ENCODE data around the gene MGLL. TPM values are rescaled to one million over a fixed set of nuclear protein-coding genes. Genes with fewer than 3 reads are reported as not detected.

MGLL gene
- total RNA-seq, 3 donors from 2014 or later, result 212 to 515 (median 221) TPM

- peaks cover 38% of the 10 kb centered on the region for H3K4me1 ChIP-seq (ENCODE audit: low read depth)
- ATAC-seq (no peak), DNase-seq (no peak)
- no peaks in the 10 kb centered on the region for H3K9me3 ChIP-seq
- TF ChIP-seq, protein P1, sequence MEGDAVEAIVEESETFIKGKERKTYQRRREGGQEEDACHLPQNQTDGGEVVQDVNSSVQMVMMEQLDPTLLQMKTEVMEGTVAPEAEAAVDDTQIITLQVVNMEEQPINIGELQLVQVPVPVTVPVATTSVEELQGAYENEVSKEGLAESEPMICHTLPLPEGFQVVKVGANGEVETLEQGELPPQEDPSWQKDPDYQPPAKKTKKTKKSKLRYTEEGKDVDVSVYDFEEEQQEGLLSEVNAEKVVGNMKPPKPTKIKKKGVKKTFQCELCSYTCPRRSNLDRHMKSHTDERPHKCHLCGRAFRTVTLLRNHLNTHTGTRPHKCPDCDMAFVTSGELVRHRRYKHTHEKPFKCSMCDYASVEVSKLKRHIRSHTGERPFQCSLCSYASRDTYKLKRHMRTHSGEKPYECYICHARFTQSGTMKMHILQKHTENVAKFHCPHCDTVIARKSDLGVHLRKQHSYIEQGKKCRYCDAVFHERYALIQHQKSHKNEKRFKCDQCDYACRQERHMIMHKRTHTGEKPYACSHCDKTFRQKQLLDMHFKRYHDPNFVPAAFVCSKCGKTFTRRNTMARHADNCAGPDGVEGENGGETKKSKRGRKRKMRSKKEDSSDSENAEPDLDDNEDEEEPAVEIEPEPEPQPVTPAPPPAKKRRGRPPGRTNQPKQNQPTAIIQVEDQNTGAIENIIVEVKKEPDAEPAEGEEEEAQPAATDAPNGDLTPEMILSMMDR (IDR thresholded peaks at IDR 0.05), result no peak
- H3K4me3 ChIP-seq, result no peak overlapping the region
- intact Hi-C loops (cut with DNase I, micrococcal nuclease), result no loop called here
- H3K36me3 ChIP-seq (ENCODE audit: low read depth), result no peaks in the 10 kb centered on the region
These were observed 71.9 kb downstream of the MGLL start for GRCh38 chr3:127750226-127751031.

DNA sequence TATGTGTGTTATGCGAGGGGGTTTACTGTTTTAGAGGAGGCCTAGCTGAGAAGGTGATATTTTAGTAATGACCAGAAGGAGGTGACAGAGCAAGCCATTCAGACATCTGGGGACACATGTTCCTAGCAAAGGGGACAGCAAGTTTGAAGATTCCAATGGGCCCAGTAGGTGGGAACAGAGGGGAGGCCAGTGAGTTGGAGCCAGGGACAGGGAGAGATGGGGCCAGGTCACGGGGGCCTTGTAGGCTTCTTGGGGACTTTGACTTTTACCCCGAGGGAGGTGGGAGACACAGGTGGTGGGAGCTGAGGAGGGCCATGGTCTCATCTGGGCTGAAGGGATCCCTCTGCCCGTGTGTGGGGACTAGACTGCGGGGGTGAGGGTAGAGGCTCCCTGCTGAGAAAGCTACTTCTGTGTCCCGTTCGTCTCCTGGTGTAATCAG is 72.5 kb downstream of the MGLL start:
- Histone ChIP-seq H3K4me1 (ENCODE audit: low read depth) (peaks cover 38% of the 10 kb centered on the region), H3K9me3 (no peaks in the 10 kb centered on the region), H3K36me3 (ENCODE audit: low read depth) (no peaks in the 10 kb centered on the region), H3K4me3 (no peak overlapping the region)
- TF ChIP-seq, protein P1 (IDR thresholded peaks at IDR 0.05), result no peak
- no peak for ATAC-seq
- intact Hi-C loops (cut with DNase I, micrococcal nuclease), result no loop called here
- DNase-seq, result no peak

- no peak overlapping the region for H3K4me3 ChIP-seq
- peaks cover 38% of the 10 kb centered on the region for H3K4me1 ChIP-seq (ENCODE audit: low read depth)
- DNase-seq (no peak), ATAC-seq (no peak)
- TF ChIP-seq, protein P1 (IDR thresholded peaks at IDR 0.05), result no peak
- no peaks in the 10 kb centered on the region for H3K36me3 ChIP-seq (ENCODE audit: low read depth)
- H3K9me3 ChIP-seq, result no peaks in the 10 kb centered on the region
- intact Hi-C loops (cut with DNase I, micrococcal nuclease), result no loop called here
These were observed 73.0 kb downstream of the MGLL start for GRCh38 chr3:127749361-127749760.

DNA sequence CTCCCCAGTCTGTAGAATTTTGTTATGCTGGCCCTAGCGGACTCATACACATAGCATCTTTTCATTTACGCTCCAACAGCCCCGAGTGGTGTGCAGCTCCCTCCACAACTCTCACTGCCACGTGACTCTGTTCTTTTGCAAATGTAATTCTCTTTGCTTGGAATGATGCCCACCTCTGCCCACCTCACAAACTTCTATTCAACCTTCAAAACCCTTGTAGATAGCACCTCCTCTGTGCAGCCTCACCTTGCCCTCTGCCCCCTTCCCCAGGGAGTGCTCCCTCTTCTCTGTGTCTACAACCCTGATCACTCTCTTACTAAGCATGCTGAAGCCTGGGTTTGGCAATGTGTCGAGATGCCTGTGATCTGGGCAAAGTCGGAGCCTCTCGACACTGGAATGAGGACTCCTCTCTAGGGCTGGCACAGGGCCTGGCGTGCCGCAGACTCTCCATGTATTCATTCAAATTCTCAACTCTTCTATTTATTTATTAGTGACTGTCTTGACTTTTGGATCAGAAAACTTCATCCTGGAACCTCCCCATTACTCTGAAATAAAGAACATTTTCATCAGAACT is 73.5 kb downstream of the MGLL start:
- DNase-seq, result no peak
- Histone ChIP-seq H3K9me3 (no peaks in the 10 kb centered on the region), H3K4me3 (no peak overlapping the region), H3K4me1 (ENCODE audit: low read depth) (peaks cover 38% of the 10 kb centered on the region), H3K36me3 (ENCODE audit: low read depth) (no peaks in the 10 kb centered on the region)
- ATAC-seq, result no peak
- TF ChIP-seq, protein P1 (IDR thresholded peaks at IDR 0.05), result no peak
- intact Hi-C loops (cut with DNase I, micrococcal nuclease), result no loop called here

- Histone ChIP-seq H3K9me3 (no peaks in the 10 kb centered on the region), H3K36me3 (ENCODE audit: low read depth) (no peaks in the 10 kb centered on the region), H3K4me3 (no peak overlapping the region), H3K4me1 (ENCODE audit: low read depth) (peaks cover 38% of the 10 kb centered on the region)
- TF ChIP-seq, protein P1 (IDR thresholded peaks at IDR 0.05), result no peak
- DNase-seq (peak; percentile 67 to 74 (median 68)), ATAC-seq (peak; percentile 74)
- intact Hi-C loops (cut with DNase I, micrococcal nuclease), result no loop called here
These were observed 74.4 kb downstream of the MGLL start for GRCh38 chr3:127747751-127748521.

Data from mucosa of descending colon (tissue), 3 donors.